Upper lobe of left lung (tissue), 6 donors: Measurements from ENCODE around the gene STMN1. TPM values are rescaled to one million over a fixed set of nuclear protein-coding genes. Genes with fewer than 3 reads are reported as not detected.

Experiments used
- ATAC-seq, 2 donors: fragments of 200-7000 bp; cut with Tn5 transposase; one replicate each; pipeline ENCODE4 v1.9.1; 2022; ENCODE audit warnings: mild to moderate bottlenecking in 2 of 2, moderate library complexity in 2 of 2; ENCODE audit not compliant: low FRiP score in 2 of 2
- DNase-seq, 2 donors: peaks; one replicate each; pipeline ENCODE4 v3.0.0-alpha.2; 2019 to 2020
- H3K27ac ChIP-seq, 4 donors: fragments of 200-600 bp; sonication (generic); one replicate each; pipeline ENCODE4 v1.5.1; 2016 to 2019
- H3K27me3 ChIP-seq, 4 donors: fragments of 200-600 bp; sonication (generic); one replicate each; pipeline ENCODE4 v1.5.1; 2017 to 2019
- H3K36me3 ChIP-seq, 4 donors: fragments of 200-600 bp; sonication (generic); one replicate each; pipeline ENCODE4 v1.5.1; 2016 to 2019
- H3K4me1 ChIP-seq, 4 donors: fragments of 200-600 bp; sonication (generic); one replicate each; pipeline ENCODE4 v1.5.1; 2018 to 2019
- H3K4me3 ChIP-seq, 4 donors: fragments of 200-600 bp; sonication (generic); one replicate each; pipeline ENCODE4 v1.5.1; 2017 to 2019; ENCODE audit warnings: mild to moderate bottlenecking in 2 of 4, moderate library complexity in 1 of 4
- H3K9me3 ChIP-seq, 4 donors: fragments of 200-600 bp; sonication (generic); one replicate each; pipeline ENCODE4 v1.5.1; 2018 to 2019
- CTCF ChIP-seq, 6 experiments: fragments of 450-650 bp in 4 of 6; fragments of 200-600 bp in 2 of 6; sonication (generic) in 2 of 6; IDR thresholded peaks; one replicate each; pipeline ENCODE4 v1.5.1; 2016 to 2019; ENCODE audit warnings: antibody characterized with exemption in 6 of 6
- EP300 ChIP-seq, 4 donors: sonication (generic); formaldehyde crosslinking; IDR thresholded peaks; one replicate each; pipeline ENCODE4 v1.5.1; 2017; ENCODE audit warnings: antibody characterized with exemption in 4 of 4, control low read depth in 2 of 4
- POLR2A ChIP-seq, 4 donors: fragments of 450-650 bp; IDR thresholded peaks; one replicate each; pipeline ENCODE4 v1.5.1; 2016 to 2017; ENCODE audit warnings: antibody characterized with exemption in 4 of 4, mild to moderate bottlenecking in 2 of 4
- POLR2AphosphoS5 ChIP-seq, 2 donors: sonication (generic); formaldehyde crosslinking; IDR thresholded peaks; one replicate each; pipeline ENCODE4 v1.5.1; 2017; ENCODE audit warnings: antibody characterized with exemption in 2 of 2
- WGBS, 2 donors: methylation state at CpG; one replicate each; pipeline ENCODE4 v1.1.5; 2017 to 2018; 5-methylcytosine and 5-hydroxymethylcytosine counted together
- total RNA-seq, 6 donors: library from RNA; depleted of rRNA in 4 of 6; stranded (reverse); fragments of >200 nt in 4 of 6; gene quantifications; one replicate each; pipeline versions ENCODE4 v1.1.0 to v1.2.1, GENCODE V29; 2016 to 2021
- donor health status: DM: no; HTN: no; CAD: no; lungs with moderate emphysema.
- donor health status: DM: no; HTN: yes; CAD: no; lungs with severe emphysema.

The STMN1 gene
- total RNA-seq, 6 donors from 2014 or later = 38.3 to 103 (median 52.2) TPM

- Histone ChIP-seq H3K9me3 (no peaks in the 10 kb centered on the region), H3K27ac (peak within 1 kb of the TSS; percentile 72 to 90 (median 80))
- 0 to 2% methylated on average over 15 to 23 of the region's 75 CpGs for WGBS, 2 donors
Observed at GRCh38 chr1:25875154-25875855, 30.9 kb downstream of the STMN1 start, which contains the start of gene PAQR7. TSS of gene PAQR7 (minus strand) at chr1:25875708. CDS start at chr1:25863839, 11,869 bp downstream.

GRCh38 chr1:25874635-25875153, 31.5 kb downstream of the STMN1 start:
- peak overlapping the region; percentile 72 to 90 (median 80) for H3K27ac ChIP-seq
- peak overlapping the region; percentile 54 to 86 (median 64) for H3K4me3 ChIP-seq
- no peak for DNase-seq
- peaks cover 39 to 49% (median 44%) of the 10 kb centered on the region in 4 donors for H3K4me1 ChIP-seq
- peak in 1 of 2 donors; percentile 8 for ATAC-seq
- H3K36me3 ChIP-seq = no peaks in the 10 kb centered on the region
- no peaks in the 10 kb centered on the region for H3K9me3 ChIP-seq
- TF ChIP-seq EP300 (IDR thresholded peaks at IDR 0.05) = no peak
- no peak for TF ChIP-seq CTCF (IDR thresholded peaks at IDR 0.05)
- no peak for TF ChIP-seq POLR2A (IDR thresholded peaks at IDR 0.05)
- no peak for TF ChIP-seq POLR2AphosphoS5 (IDR thresholded peaks at IDR 0.05)
- 17 to 21% methylated on average over 7 to 8 of the region's 8 CpGs for WGBS, 2 donors
- H3K27me3 ChIP-seq = no peaks in the 10 kb centered on the region

More at GRCh38 chr1:25875154-25875855, 30.9 kb downstream of the STMN1 start, which contains the start of gene PAQR7:
- Histone ChIP-seq H3K36me3 (no peaks in the 10 kb centered on the region), H3K4me3 (peak within 1 kb of the TSS; percentile 54 to 86 (median 64)), H3K4me1 (peaks cover 39 to 49% (median 44%) of the 10 kb centered on the region in 4 donors), H3K27me3 (no peaks in the 10 kb centered on the region)
- DNase-seq (peak; percentile 76 to 96), ATAC-seq (peak; percentile 81 to 94)
- TF ChIP-seq POLR2AphosphoS5 (IDR thresholded peaks at IDR 0.05) (peak; percentile 42 to 61), EP300 (IDR thresholded peaks at IDR 0.05) (no peak), CTCF (IDR thresholded peaks at IDR 0.05) (peak in 1 of 6 experiments; percentile 6), POLR2A (IDR thresholded peaks at IDR 0.05) (peak in 3 of 4 donors; percentile 25 to 57 (median 34))

GRCh38 chr1:25874209-25874608, 32.0 kb downstream of the STMN1 start:
- TF ChIP-seq CTCF (IDR thresholded peaks at IDR 0.05) (no peak), EP300 (IDR thresholded peaks at IDR 0.05) (no peak), POLR2A (IDR thresholded peaks at IDR 0.05) (no peak), POLR2AphosphoS5 (IDR thresholded peaks at IDR 0.05) (no peak)
- DNase-seq (no peak), ATAC-seq (no peak)
- no peaks in the 10 kb centered on the region for H3K9me3 ChIP-seq
- WGBS, 2 donors = 91 to 100% methylated on average over 3 of the region's 3 CpGs
- H3K27me3 ChIP-seq = no peaks in the 10 kb centered on the region
- H3K4me1 ChIP-seq = peaks cover 39 to 49% (median 44%) of the 10 kb centered on the region in 4 donors
- peak overlapping the region in 1 of 4 donors; percentile 86 for H3K4me3 ChIP-seq
- no peaks in the 10 kb centered on the region for H3K36me3 ChIP-seq
- peak overlapping the region in 1 of 4 donors; percentile 81 for H3K27ac ChIP-seq

GRCh38 chr1:25873120-25873519, 33.1 kb downstream of the STMN1 start:
- peaks cover 39 to 49% (median 44%) of the 10 kb centered on the region in 4 donors for H3K4me1 ChIP-seq
- H3K27ac ChIP-seq = no peak overlapping the region
- ATAC-seq (no peak), DNase-seq (no peak)
- TF ChIP-seq POLR2A (IDR thresholded peaks at IDR 0.05) (no peak), EP300 (IDR thresholded peaks at IDR 0.05) (no peak), POLR2AphosphoS5 (IDR thresholded peaks at IDR 0.05) (no peak), CTCF (IDR thresholded peaks at IDR 0.05) (no peak)
- no peaks in the 10 kb centered on the region for H3K27me3 ChIP-seq
- no peaks in the 10 kb centered on the region for H3K9me3 ChIP-seq
- H3K4me3 ChIP-seq = no peak overlapping the region
- H3K36me3 ChIP-seq = no peaks in the 10 kb centered on the region
- 87 to 88% methylated on average over 3 of the region's 3 CpGs for WGBS, 2 donors
